Measurements from ENCODE around the gene SLC6A8.

SLC6A8 gene

GRCh38 chrX:153657161-153657560 lies 30.6 kb upstream of the SLC6A8 start:
- no peak for DNase-seq (ENCODE audit: low read depth)
- no peak for TF ChIP-seq CTCF (IDR thresholded peaks at IDR 0.05; ENCODE audit: insufficient read depth, low read depth, low read length, missing control alignments)
- no peak overlapping the region for H3K4me3 ChIP-seq (ENCODE audit: low read depth, low read length)

GRCh38 chrX:153659268-153659667 lies 28.5 kb upstream of the SLC6A8 start:
- no peak for TF ChIP-seq CTCF (IDR thresholded peaks at IDR 0.05; ENCODE audit: insufficient read depth, low read depth, low read length, missing control alignments)
- DNase-seq (ENCODE audit: low read depth): no peak
- H3K4me3 ChIP-seq (ENCODE audit: low read depth, low read length): no peak overlapping the region

GRCh38 chrX:153662266-153662665 lies 25.5 kb upstream of the SLC6A8 start:
- no peak overlapping the region for H3K4me3 ChIP-seq (ENCODE audit: low read depth, low read length)
- peak; percentile 40 for DNase-seq (ENCODE audit: low read depth)
- peak; percentile 36 for TF ChIP-seq CTCF (IDR thresholded peaks at IDR 0.05; ENCODE audit: insufficient read depth, low read depth, low read length, missing control alignments)

- H3K4me3 ChIP-seq (ENCODE audit: low read depth, low read length): no peak overlapping the region
- TF ChIP-seq CTCF (IDR thresholded peaks at IDR 0.05; ENCODE audit: insufficient read depth, low read depth, low read length, missing control alignments): no peak
- DNase-seq (ENCODE audit: low read depth): no peak
Observed at GRCh38 chrX:153665726-153666306, 21.9 kb upstream of the SLC6A8 start.

- TF ChIP-seq CTCF (IDR thresholded peaks at IDR 0.05; ENCODE audit: insufficient read depth, low read depth, low read length, missing control alignments): no peak
- DNase-seq (ENCODE audit: low read depth): no peak
- H3K4me3 ChIP-seq (ENCODE audit: low read depth, low read length): no peak overlapping the region
Observed at GRCh38 chrX:153667281-153667955, 20.3 kb upstream of the SLC6A8 start.

GRCh38 chrX:153667956-153668396 lies 19.8 kb upstream of the SLC6A8 start:
- peak; percentile 59 for TF ChIP-seq CTCF (IDR thresholded peaks at IDR 0.05; ENCODE audit: insufficient read depth, low read depth, low read length, missing control alignments)
- H3K4me3 ChIP-seq (ENCODE audit: low read depth, low read length): no peak overlapping the region
- DNase-seq (ENCODE audit: low read depth): peak; percentile 61
